A549 (cell line): ENCODE measurements around the gene CTCF. TPM values are rescaled to one million over a fixed set of nuclear protein-coding genes. Genes with fewer than 3 reads are reported as not detected.

Source experiments
- ATAC-seq, 2 experiments: fragments of 200-7000 bp in 1 of 2; fragments of >200 bp in 1 of 2; cut with Nextera tagmentation in 1 of 2; cut with Tn5 transposase in 1 of 2; 3 replicates each; pipeline versions ENCODE4 v1.8.0 to v1.9.1; 2018 to 2020; ENCODE audit warnings: mild to moderate bottlenecking in 1 of 2, moderate library complexity in 1 of 2
- CTCF ChIA-PET: fragments of 300-600 bp; sonication (Branson Sonifier 250); formaldehyde crosslinking; extraction: SDS; loops from one replicate; lab custom pipeline; 2021; ENCODE audit warnings: antibody characterized with exemption, inconsistent platforms; lab: Yijun Ruan, JAX
- POLR2A ChIA-PET: fragments of 350-600 bp; formaldehyde crosslinking; extraction: SDS; loops from one replicate; lab custom pipeline; 2021; ENCODE audit warnings: antibody characterized with exemption, inconsistent platforms; lab: Yijun Ruan, JAX
- DNase-seq, 2 experiments: peaks; one replicate each; pipeline versions ENCODE4 v3.0.0 to v3.0.0-alpha.2; 2011 to 2016; ENCODE audit warnings: low read depth in 1 of 2, low spot score in 1 of 2
- FAIRE-seq: peaks from 2 replicates; lab custom pipeline; 2011; peaks lifted over from hg19 to GRCh38; lab: Jason Lieb, UNC
- H3K27ac ChIP-seq, 2 experiments: fragments of >200 bp; sonication (Bioruptor Twin); formaldehyde crosslinking; 3 replicates each; pipeline ENCODE4 v1.5.1; 2016 to 2017
- H3K4me1 ChIP-seq: fragments of >200 bp; sonication (Bioruptor Twin); formaldehyde crosslinking; 3 replicates; pipeline ENCODE4 v1.6.1; 2016
- H3K4me2 ChIP-seq: fragments of >200 bp; sonication (Bioruptor Twin); formaldehyde crosslinking; 3 replicates; pipeline ENCODE4 v1.6.1; 2016
- H3K4me3 ChIP-seq: fragments of >200 bp; sonication (Bioruptor Twin); formaldehyde crosslinking; 3 replicates; pipeline ENCODE4 v1.5.1; 2016
- H3K9me3 ChIP-seq: fragments of >200 bp; sonication (Bioruptor Twin); formaldehyde crosslinking; 3 replicates; pipeline ENCODE4 v1.6.1; 2016
- BHLHE40 ChIP-seq: IDR thresholded peaks from 2 replicates; pipeline ENCODE4 v1.6.1; 2012; ENCODE audit warnings: low read depth, low read length, inconsistent platforms
- CHD2 ChIP-seq: fragments of 150-350 bp; IDR thresholded peaks from 2 replicates; pipeline ENCODE4 v1.6.1; 2014; ENCODE audit warnings: low read length; ENCODE audit not compliant: partially characterized antibody
- CHD4 ChIP-seq: fragments of 200-600 bp; sonication (generic); IDR thresholded peaks from 2 replicates; pipeline ENCODE4 v1.6.1; 2016; ENCODE audit warnings: antibody characterized with exemption, mild to moderate bottlenecking, borderline replicate concordance
- ESRRA ChIP-seq: fragments of 150-350 bp; IDR thresholded peaks from 2 replicates; pipeline ENCODE4 v1.6.1; 2014; ENCODE audit warnings: mild to moderate bottlenecking, low read length, borderline replicate concordance
- GATA3 ChIP-seq: IDR thresholded peaks from 2 replicates; pipeline ENCODE4 v1.6.1; 2012; ENCODE audit warnings: borderline replicate concordance
- HOXB13 ChIP-seq: fragments of 250-450 bp; sonication (Bioruptor Pico); IDR thresholded peaks from 2 replicates; pipeline ENCODE4 v1.5.0; 2020; ENCODE audit warnings: low read depth, mild to moderate bottlenecking, moderate library complexity
- KDM1A ChIP-seq: fragments of 200-600 bp; sonication (generic); IDR thresholded peaks from 2 replicates; pipeline ENCODE4 v1.6.1; 2016; ENCODE audit warnings: low read depth, mild to moderate bottlenecking
- PHF8 ChIP-seq: fragments of 200-600 bp; sonication (generic); IDR thresholded peaks from 2 replicates; pipeline ENCODE4 v1.6.1; 2016; ENCODE audit warnings: low read depth, mild to moderate bottlenecking, antibody characterized with exemption, moderate library complexity, borderline replicate concordance
- RAD21 ChIP-seq, 2 experiments: fragments of >200 bp in 1 of 2; sonication (Bioruptor Twin) in 1 of 2; formaldehyde crosslinking in 1 of 2; IDR thresholded peaks in 1 of 2; conservative IDR thresholded peaks in 1 of 2; 2 replicates in 1 of 2; 3 replicates in 1 of 2; pipeline ENCODE4 v1.6.1; 2012 to 2018; ENCODE audit warnings: inconsistent platforms in 1 of 2
- RARB ChIP-seq: fragments of 250-450 bp; sonication (Bioruptor Pico); IDR thresholded peaks from 2 replicates; pipeline ENCODE4 v1.8.0; 2021; ENCODE audit warnings: mild to moderate bottlenecking, moderate library complexity
- RFX5 ChIP-seq: fragments of 450-650 bp; IDR thresholded peaks from 2 replicates; pipeline ENCODE4 v1.7.1; 2014; ENCODE audit warnings: antibody characterized with exemption, mild to moderate bottlenecking, moderate library complexity
- SMC3 ChIP-seq: fragments of >200 bp; sonication (Bioruptor Twin); formaldehyde crosslinking; IDR thresholded peaks from 3 replicates; pipeline ENCODE4 v1.6.1; 2018; ENCODE audit warnings: inconsistent platforms
- TP53 ChIP-seq: fragments of 250-450 bp; sonication (Bioruptor Pico); IDR thresholded peaks from 2 replicates; pipeline ENCODE4 v1.5.0; 2021; ENCODE audit warnings: mild to moderate bottlenecking, moderate library complexity
- ZFP36 ChIP-seq: fragments of 450-650 bp; IDR thresholded peaks from 2 replicates; pipeline ENCODE4 v1.6.1; 2014; ENCODE audit warnings: borderline replicate concordance; ENCODE audit not compliant: partially characterized antibody
- WGBS: methylation state at CpG from one replicate; pipeline ENCODE4 v1.1.6; 2017; ENCODE audit errors: missing lambda C conversion rate; 5-methylcytosine and 5-hydroxymethylcytosine counted together
- polyA plus RNA-seq, 4 experiments: library from polyadenylated mRNA; depleted of rRNA in 3 of 4; stranded (reverse); fragments of >200 nt; fragmentation: RNase III in 1 of 4; extraction: RNeasy Plus Mini Kit Qiagen cat#74134 plus additional on column Dnase treatment in 1 of 4; gene quantifications; 2 replicates in 3 of 4; 3 replicates in 1 of 4; pipeline ENCODE4 v1.2.3, GENCODE V29; 2011 to 2017
- TF ChIP-seq, protein P1 (sequence below): fragments of 450-650 bp; IDR thresholded peaks from 2 replicates; pipeline ENCODE4 v1.6.1; 2014; ENCODE audit warnings: antibody characterized with exemption
- TF ChIP-seq, protein P2 (sequence below): fragments of 250-450 bp; sonication (Bioruptor Pico); IDR thresholded peaks from 2 replicates; pipeline ENCODE4 v1.5.0; 2021; ENCODE audit warnings: mild to moderate bottlenecking, moderate library complexity, borderline replicate concordance

CTCF gene
- polyA plus RNA-seq, 2 of the 4 experiments (the other 2 are of a cell fraction), result 42.5 to 58.4 TPM

DNA sequence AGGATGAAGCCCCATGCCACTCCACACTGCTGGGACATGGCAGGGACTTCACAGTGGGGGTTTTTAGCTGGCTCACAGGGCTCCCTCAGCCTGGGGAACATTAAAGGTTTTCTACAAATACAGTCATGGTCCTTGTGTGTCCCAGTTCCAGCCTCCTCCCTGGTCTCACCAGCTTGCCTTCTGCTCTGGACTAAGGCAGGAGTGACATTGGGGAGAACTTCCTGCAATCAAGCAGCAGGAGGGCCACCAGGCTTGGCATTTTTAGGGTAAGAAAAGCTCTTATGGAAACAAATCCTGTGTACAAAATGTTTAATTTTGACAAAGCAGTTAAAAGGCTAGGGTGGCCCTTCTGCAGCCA lies 100.3 kb downstream of the CTCF start:
- no peak overlapping the region for H3K27ac ChIP-seq
- no peak overlapping the region for H3K4me3 ChIP-seq
- no peak for FAIRE-seq
- TF ChIP-seq KDM1A (no peak), RARB (CRISPR knock-in tag) (no peak), BHLHE40 (no peak)
- CTCF ChIA-PET, result interaction anchor here (0.7 to 16.7 kb wide), 13 partner anchors 10 to 284 kb away, joined by 3 to 174 read pairs (median 3); partner anchors contain the start of genes CARMIL2, RANBP10 and TSNAXIP1
- DNase-seq, result no peak
- POLR2A ChIA-PET, result no interaction called here
- H3K4me1 ChIP-seq, result peaks cover 16% of the 10 kb centered on the region
- H3K9me3 ChIP-seq, result no peaks in the 10 kb centered on the region
- ATAC-seq, result no peak
- no peak overlapping the region for H3K4me2 ChIP-seq

DNA sequence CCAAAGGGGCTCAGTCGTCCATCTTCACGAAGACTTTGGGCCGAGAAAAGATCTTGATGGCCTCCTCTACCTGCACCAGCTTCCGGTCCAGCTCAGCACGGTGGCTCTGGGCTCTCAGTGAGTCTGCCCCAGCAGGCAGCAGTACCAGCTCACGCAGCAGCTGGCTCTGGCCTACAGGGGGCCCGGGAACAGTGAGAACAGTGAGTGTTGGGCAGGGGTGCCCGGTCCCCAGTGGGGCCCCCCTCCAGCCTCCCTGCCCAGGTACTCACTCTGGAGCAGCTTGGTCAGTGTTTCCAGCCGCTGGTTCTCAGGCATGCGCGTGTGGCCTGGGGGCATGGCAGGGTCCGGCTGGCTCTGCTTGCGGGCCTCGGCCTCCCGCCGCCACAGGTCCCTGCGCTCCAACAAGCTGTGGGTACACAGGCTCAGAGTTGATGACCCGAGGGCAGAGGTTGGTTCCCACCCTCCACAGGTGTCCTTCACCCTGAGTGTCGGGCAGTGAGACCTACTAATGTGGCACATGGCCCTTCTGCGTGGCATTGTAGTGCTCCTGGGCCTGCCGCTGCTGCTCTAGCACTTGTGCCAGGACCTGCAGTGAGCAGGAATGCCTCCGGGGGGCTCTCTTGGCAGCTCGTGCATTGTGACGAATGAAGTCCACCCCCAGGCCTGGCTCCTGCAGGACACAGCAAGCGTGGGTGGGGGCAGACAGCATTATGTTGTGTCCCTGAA lies 101.0 kb downstream of the CTCF start:
- H3K4me3 ChIP-seq, result no peak overlapping the region
- POLR2A ChIA-PET, result no interaction called here
- H3K9me3 ChIP-seq, result no peaks in the 10 kb centered on the region
- no peak for FAIRE-seq
- CTCF ChIA-PET, result interaction anchor here (0.7 to 16.7 kb wide), 16 partner anchors 9 to 284 kb away, joined by 3 to 174 read pairs (median 4); partner anchors contain the start of genes CARMIL2, RANBP10 and TSNAXIP1
- WGBS, result 70% methylated on average over 11 of the region's 25 CpGs
- DNase-seq, result peak; percentile 31 to 71
- peak in 1 of 2 experiments; percentile 24; a peak in 3 of 6 replicates for ATAC-seq
- 0 out of 5 replicates have a peak, but pooled peaks of 1 of the 2 experiments have one; percentile 9 for TF ChIP-seq RAD21 (conservative IDR thresholded peaks at IDR 0.05 in 1 of 2, IDR thresholded peaks at IDR 0.05 in 1 of 2)
- no peak for TF ChIP-seq HOXB13
- H3K4me2 ChIP-seq, result no peak overlapping the region
- no peak overlapping the region for H3K27ac ChIP-seq
- peaks cover 23% of the 10 kb centered on the region for H3K4me1 ChIP-seq

DNA sequence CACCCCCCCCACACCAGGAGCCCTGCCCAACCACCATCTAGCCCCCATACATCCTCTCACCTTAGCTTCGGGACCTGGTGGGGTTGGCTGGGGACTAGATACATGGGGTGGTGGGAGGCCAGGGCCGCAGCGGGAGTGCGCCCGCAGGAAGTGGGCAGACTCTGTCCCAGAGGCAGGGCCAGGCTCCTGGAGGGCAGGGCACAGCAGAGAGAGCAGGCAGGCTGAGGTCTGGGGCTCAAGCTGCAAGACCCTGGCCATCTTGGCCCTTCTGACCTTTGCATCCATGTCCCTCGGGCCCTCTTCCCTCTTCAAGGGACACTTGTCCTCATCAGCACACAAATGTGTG lies 101.5 kb downstream of the CTCF start:
- DNase-seq (no peak), FAIRE-seq (no peak), ATAC-seq (no peak)
- H3K4me1 ChIP-seq, result peaks cover 23% of the 10 kb centered on the region
- H3K4me3 ChIP-seq, result no peak overlapping the region
- 91% methylated on average over 2 of the region's 6 CpGs for WGBS
- CTCF ChIA-PET, result interaction anchor here (1.0 to 16.7 kb wide), 12 partner anchors 9 to 265 kb away, joined by 3 to 174 read pairs (median 4); partner anchors contain the start of genes RANBP10 and TSNAXIP1
- no peak overlapping the region for H3K4me2 ChIP-seq
- no peak overlapping the region for H3K27ac ChIP-seq
- no peaks in the 10 kb centered on the region for H3K9me3 ChIP-seq
- POLR2A ChIA-PET, result no interaction called here
- no peak for TF ChIP-seq ZFP36

DNA sequence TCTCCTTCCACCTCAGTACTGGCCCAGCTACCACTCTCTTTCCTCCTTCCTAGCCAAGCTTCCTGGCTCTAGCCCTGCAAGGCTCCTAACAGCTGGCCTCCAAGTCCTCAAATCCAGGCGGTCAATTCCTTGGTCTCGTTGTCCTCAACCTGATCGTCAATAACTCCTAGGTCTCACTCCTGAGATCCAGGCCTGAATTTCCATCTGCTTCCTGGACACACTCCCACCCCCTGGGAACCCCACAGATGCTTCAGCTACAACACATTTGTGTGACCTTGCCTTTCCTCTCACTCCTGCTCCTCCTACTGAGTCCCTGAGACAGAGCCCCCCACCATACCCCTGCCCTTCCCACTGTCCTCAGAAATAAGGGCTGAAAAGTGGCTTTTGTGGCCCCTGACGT lies 101.9 kb downstream of the CTCF start:
- no peak for FAIRE-seq
- POLR2A ChIA-PET, result no interaction called here
- Histone ChIP-seq H3K4me1 (peaks cover 19% of the 10 kb centered on the region), H3K4me2 (no peak overlapping the region), H3K9me3 (no peaks in the 10 kb centered on the region), H3K4me3 (no peak overlapping the region), H3K27ac (no peak overlapping the region)
- TF ChIP-seq SMC3, result no peak
- TF ChIP-seq GATA3, result no peak
- no peak for TF ChIP-seq ZFP36
- no peak for TF ChIP-seq CHD4
- no peak for TF ChIP-seq RFX5
- TF ChIP-seq PHF8, result no peak
- no peak for TF ChIP-seq TP53 (CRISPR knock-in tag)
- no peak for TF ChIP-seq HOXB13
- TF ChIP-seq, protein P1, sequence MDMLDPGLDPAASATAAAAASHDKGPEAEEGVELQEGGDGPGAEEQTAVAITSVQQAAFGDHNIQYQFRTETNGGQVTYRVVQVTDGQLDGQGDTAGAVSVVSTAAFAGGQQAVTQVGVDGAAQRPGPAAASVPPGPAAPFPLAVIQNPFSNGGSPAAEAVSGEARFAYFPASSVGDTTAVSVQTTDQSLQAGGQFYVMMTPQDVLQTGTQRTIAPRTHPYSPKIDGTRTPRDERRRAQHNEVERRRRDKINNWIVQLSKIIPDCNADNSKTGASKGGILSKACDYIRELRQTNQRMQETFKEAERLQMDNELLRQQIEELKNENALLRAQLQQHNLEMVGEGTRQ, result no peak
- TF ChIP-seq, protein P2, sequence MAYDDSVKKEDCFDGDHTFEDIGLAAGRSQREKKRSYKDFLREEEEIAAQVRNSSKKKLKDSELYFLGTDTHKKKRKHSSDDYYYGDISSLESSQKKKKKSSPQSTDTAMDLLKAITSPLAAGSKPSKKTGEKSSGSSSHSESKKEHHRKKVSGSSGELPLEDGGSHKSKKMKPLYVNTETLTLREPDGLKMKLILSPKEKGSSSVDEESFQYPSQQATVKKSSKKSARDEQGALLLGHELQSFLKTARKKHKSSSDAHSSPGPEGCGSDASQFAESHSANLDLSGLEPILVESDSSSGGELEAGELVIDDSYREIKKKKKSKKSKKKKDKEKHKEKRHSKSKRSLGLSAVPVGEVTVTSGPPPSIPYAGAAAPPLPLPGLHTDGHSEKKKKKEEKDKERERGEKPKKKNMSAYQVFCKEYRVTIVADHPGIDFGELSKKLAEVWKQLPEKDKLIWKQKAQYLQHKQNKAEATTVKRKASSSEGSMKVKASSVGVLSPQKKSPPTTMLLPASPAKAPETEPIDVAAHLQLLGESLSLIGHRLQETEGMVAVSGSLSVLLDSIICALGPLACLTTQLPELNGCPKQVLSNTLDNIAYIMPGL (CRISPR knock-in tag), result no peak
- TF ChIP-seq CHD2, result no peak
- no peak for TF ChIP-seq ESRRA
- no peak for DNase-seq
- WGBS, result 83% methylated on average over 4 of the region's 4 CpGs
- ATAC-seq, result no peak
- CTCF ChIA-PET, result interaction anchor here (1.0 to 16.7 kb wide), 13 partner anchors 8 to 265 kb away, joined by 3 to 174 read pairs (median 5); partner anchors contain the start of genes CTCF, RANBP10 and TSNAXIP1
